Stimulated activated effector memory CD8-positive, alpha-beta T cell treated with anti-CD3 and anti-CD28 coated beads, Interleukin-12 subunit alpha, Interleukin-12 subunit beta, amount 100 ng/mL, for 72 hours (primary cell): ENCODE data around the gene RPL38.
A peak's percentile ranks its signal among the peaks of the same experiment; 100 is the strongest.
"Not testable (repeated sequence)": the region's sequence is repeated elsewhere in the genome, so short reads cannot be mapped to it uniquely, and the experiment has no call there.

Experiments used
- ATAC-seq: fragments of 150-1000 bp; cut with Tn5 transposase; 2 replicates; pipeline ENCODE4 v1.10.0; 2021
- DNase-seq, 2 donors: peaks; one replicate each; pipeline ENCODE4 v3.0.0; 2021 to 2022; ENCODE audit warnings: low spot score in 2 of 2
- H3K27ac Mint-ChIP-seq: one replicate; pipeline ENCODE4 v1.8.0; 2022; ENCODE audit warnings: mild to moderate bottlenecking, mixed read lengths
- H3K36me3 Mint-ChIP-seq: one replicate; pipeline ENCODE4 v1.8.0; 2022; ENCODE audit warnings: mild to moderate bottlenecking, mixed read lengths
- H3K4me1 Mint-ChIP-seq: one replicate; pipeline ENCODE4 v1.8.0; 2022; ENCODE audit warnings: mixed read lengths
- H3K4me3 Mint-ChIP-seq: one replicate; pipeline ENCODE4 v1.8.0; 2022; ENCODE audit warnings: mild to moderate bottlenecking, mixed read lengths
- H3K9me3 Mint-ChIP-seq: one replicate; pipeline ENCODE4 v1.8.0; 2022; ENCODE audit warnings: mixed read lengths

Gene RPL38

GRCh38 chr17:74176546-74177001 is 26.9 kb upstream of the RPL38 start:
- Mint-ChIP-seq H3K4me3 (no peak overlapping the region), H3K4me1 (no peaks in the 10 kb centered on the region), H3K9me3 (no peaks in the 10 kb centered on the region), H3K36me3 (no peaks in the 10 kb centered on the region), H3K27ac (no peak overlapping the region)
- peak; percentile 20 to 63 for DNase-seq
- ATAC-seq = peak; percentile 60

DNA sequence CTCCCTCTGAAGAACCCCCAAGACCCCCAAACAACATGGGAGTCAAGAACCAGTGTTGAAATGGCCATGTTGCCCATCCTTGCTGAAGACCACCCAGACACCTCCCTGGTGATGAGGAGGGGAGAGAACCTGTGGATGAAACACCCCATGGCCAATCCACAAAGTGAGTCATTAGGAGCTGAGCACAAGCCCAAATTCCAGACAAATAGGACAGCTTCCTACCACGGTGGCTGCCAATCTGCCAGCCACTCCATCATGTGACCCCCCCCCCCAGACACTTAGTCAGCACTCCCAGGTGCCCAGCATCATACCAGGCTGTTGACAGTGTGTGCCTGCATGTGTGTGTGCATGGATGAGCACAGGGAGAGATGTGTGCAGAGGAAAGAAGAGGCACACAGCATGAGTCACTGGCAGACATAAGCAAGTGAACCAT is 26.4 kb upstream of the RPL38 start:
- H3K9me3 Mint-ChIP-seq = no peaks in the 10 kb centered on the region
- DNase-seq = no peak
- H3K4me3 Mint-ChIP-seq = no peak overlapping the region
- ATAC-seq = no peak
- H3K4me1 Mint-ChIP-seq = no peaks in the 10 kb centered on the region
- H3K27ac Mint-ChIP-seq = no peak overlapping the region
- H3K36me3 Mint-ChIP-seq = no peaks in the 10 kb centered on the region

DNA sequence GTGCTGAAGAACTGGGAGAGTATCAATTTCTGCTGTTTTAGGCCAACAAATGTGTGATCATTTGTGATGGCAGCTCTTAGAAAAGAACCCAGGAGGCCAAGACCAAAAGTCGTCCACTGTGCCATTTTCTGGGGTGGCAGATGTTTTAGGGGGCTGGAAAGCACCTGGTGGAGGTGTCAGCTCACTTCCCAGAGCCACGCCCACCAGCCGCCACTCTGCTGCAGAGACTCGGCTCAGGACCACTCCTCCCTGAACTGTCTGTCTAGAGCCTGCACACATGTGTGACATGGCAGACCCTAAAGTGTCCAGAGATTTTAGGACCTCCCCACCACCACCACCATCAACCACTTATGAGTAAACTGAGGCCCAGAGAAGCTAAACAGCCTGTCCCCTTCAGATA is 23.9 kb upstream of the RPL38 start:
- no peaks in the 10 kb centered on the region for H3K4me1 Mint-ChIP-seq

DNA sequence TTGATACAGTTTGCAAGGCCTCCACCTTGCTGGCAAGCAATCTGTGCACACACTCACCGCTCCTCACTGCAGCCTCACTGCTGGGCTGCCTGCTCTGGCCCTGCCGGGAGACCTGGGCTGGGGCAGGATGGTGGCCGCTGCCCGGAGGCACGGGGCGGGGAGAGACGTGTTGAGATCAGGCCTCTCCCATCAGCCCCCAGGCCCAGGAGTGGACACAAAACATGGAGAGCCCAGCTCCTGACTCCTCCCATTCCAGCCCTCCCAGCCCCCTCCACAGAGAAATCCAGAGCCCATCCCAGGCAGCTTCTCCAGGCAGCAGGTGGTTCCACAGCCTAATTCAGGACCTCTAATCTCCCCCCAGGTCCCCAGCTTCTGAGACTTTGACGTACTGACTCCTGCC is 23.1 kb upstream of the RPL38 start:
- H3K36me3 Mint-ChIP-seq = no peaks in the 10 kb centered on the region

More for the DNA sequence above, 23.9 kb upstream of the RPL38 start:
- no peaks in the 10 kb centered on the region for H3K36me3 Mint-ChIP-seq
- no peaks in the 10 kb centered on the region for H3K9me3 Mint-ChIP-seq
- H3K4me3 Mint-ChIP-seq = no peak overlapping the region
- no peak for ATAC-seq
- no peak for DNase-seq
- no peak overlapping the region for H3K27ac Mint-ChIP-seq

DNA sequence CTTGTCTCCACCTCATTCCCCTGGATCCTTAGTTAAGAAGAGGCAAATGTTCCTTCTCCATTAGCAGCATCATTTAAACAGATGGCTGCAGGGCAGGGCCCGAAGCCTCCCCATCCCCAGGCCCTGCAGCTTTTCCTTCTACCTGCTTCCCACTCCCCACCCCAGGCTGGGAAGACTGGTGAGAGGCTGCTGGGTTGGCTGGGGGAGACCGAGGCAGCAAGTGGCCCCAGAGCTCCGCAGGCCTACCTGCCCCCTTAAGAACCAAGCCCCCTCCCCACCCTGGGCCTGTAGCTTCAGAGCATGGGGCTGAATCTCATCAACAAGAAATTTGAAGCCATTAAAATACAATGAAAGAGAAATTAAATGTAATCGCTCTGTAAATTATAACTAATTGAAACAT is 22.1 kb upstream of the RPL38 start:
- H3K4me3 Mint-ChIP-seq = no peak overlapping the region
- no peaks in the 10 kb centered on the region for H3K36me3 Mint-ChIP-seq
- no peak for ATAC-seq
- H3K4me1 Mint-ChIP-seq = no peaks in the 10 kb centered on the region
- no peak overlapping the region for H3K27ac Mint-ChIP-seq
- no peak for DNase-seq
- no peaks in the 10 kb centered on the region for H3K9me3 Mint-ChIP-seq

More for the DNA sequence above, 23.1 kb upstream of the RPL38 start:
- no peak overlapping the region for H3K4me3 Mint-ChIP-seq
- ATAC-seq = no peak
- no peaks in the 10 kb centered on the region for H3K4me1 Mint-ChIP-seq
- H3K27ac Mint-ChIP-seq = no peak overlapping the region
- H3K9me3 Mint-ChIP-seq = no peaks in the 10 kb centered on the region
- no peak for DNase-seq

GRCh38 chr17:74182041-74182723 is 21.3 kb upstream of the RPL38 start:
- ATAC-seq = no peak
- H3K36me3 Mint-ChIP-seq = no peaks in the 10 kb centered on the region

DNA sequence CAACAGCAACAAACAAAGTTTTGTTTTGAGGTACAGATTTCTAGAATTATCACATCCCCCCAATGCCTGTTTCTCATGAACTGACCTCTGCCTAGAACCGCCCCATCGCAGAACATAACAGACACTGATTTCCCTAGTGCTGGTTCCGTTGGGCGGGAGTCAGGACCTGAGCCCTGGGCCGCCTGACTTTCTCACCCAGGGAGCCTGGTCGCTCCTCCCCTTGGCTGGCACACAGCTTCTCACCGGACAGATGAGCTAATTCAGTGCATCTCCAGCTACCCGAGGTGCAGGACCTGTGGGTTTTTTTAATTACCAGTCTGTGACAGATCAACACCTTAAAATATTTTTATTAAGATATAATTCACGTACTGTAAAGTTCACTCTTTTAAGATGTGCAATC is 20.1 kb upstream of the RPL38 start:
- Mint-ChIP-seq H3K9me3 (no peaks in the 10 kb centered on the region), H3K36me3 (no peaks in the 10 kb centered on the region), H3K4me1 (no peaks in the 10 kb centered on the region), H3K27ac (no peak overlapping the region), H3K4me3 (no peak overlapping the region)
- DNase-seq = no peak
- ATAC-seq = no peak

More at GRCh38 chr17:74182041-74182723, 21.3 kb upstream of the RPL38 start:
- DNase-seq = no peak
- Mint-ChIP-seq H3K27ac (no peak overlapping the region), H3K9me3 (no peaks in the 10 kb centered on the region), H3K4me1 (no peaks in the 10 kb centered on the region), H3K4me3 (no peak overlapping the region)

DNA sequence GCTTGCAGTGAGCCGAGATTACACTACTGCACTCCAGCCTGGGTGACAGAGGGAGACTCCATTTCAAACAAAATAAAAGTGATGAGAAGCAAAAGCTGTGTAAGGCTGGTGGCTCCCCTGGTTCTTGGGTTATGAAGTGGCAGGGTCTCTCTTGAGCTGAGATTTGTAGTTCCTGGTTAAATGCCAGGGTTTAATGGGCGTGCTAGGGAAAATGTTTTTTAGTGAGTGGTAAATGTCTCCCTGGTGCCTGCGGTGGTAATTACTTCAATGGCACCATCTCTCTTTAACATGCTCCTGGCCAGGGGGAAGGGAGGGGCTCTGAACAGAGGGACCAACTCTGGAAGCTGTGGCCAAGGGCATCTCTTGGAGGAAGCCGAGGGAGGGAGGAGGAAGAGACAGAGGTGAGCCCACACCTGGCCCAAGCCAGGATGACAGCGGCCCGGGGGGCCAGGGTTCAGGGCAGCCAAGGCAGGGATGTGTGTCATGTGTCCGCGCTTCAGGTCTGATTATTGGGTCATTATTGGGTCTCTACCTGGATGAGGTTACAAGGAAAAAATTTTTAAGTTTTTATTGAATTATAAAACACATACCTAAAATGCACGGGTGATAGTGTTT is 17.8 kb upstream of the RPL38 start:
- H3K27ac Mint-ChIP-seq = no peak overlapping the region
- no peak overlapping the region for H3K4me3 Mint-ChIP-seq
- H3K9me3 Mint-ChIP-seq = no peaks in the 10 kb centered on the region
- H3K4me1 Mint-ChIP-seq = no peaks in the 10 kb centered on the region
- no peak for DNase-seq
- no peak for ATAC-seq
- H3K36me3 Mint-ChIP-seq = no peaks in the 10 kb centered on the region

- no peak for ATAC-seq
- Mint-ChIP-seq H3K4me3 (no peak overlapping the region), H3K9me3 (no peaks in the 10 kb centered on the region), H3K4me1 (no peaks in the 10 kb centered on the region), H3K36me3 (no peaks in the 10 kb centered on the region), H3K27ac (no peak overlapping the region)
- no peak for DNase-seq
These were observed 17.0 kb upstream of the RPL38 start for GRCh38 chr17:74186498-74186897.

- no peak for ATAC-seq
- no peaks in the 10 kb centered on the region for H3K36me3 Mint-ChIP-seq
- no peak for DNase-seq
- no peaks in the 10 kb centered on the region for H3K9me3 Mint-ChIP-seq
- H3K4me1 Mint-ChIP-seq = no peaks in the 10 kb centered on the region
- H3K4me3 Mint-ChIP-seq = no peak overlapping the region
- no peak overlapping the region for H3K27ac Mint-ChIP-seq
These were observed 15.7 kb upstream of the RPL38 start for GRCh38 chr17:74187761-74188160.

DNA sequence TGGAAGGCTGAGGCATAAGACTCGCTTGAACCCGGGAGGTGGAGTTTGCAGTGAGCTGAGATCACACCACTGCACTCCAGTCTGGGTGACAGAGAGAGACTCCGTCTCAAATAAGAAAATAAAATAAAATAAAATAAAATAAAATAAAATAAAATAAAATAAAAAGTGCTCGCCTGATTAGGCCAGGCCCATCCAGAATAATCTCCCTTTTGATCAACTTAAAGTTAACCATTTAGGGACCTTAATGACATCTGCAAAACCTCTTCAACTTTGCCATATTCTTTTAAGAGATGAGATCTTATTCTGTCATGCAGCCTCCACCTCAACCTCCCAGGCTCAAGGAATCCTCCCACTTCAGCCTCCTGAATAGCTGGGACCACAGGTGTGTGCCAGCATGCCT is 14.8 kb upstream of the RPL38 start:
- ATAC-seq, H3K4me1 Mint-ChIP-seq, H3K4me3 Mint-ChIP-seq, H3K9me3 Mint-ChIP-seq, H3K36me3 Mint-ChIP-seq, DNase-seq, H3K27ac Mint-ChIP-seq: not testable (repeated sequence)

GRCh38 chr17:74190154-74190553 is 13.3 kb upstream of the RPL38 start:
- H3K4me3 Mint-ChIP-seq = no peak overlapping the region
- H3K36me3 Mint-ChIP-seq = no peaks in the 10 kb centered on the region
- no peaks in the 10 kb centered on the region for H3K4me1 Mint-ChIP-seq
- ATAC-seq = peak; percentile 80
- no peaks in the 10 kb centered on the region for H3K9me3 Mint-ChIP-seq
- H3K27ac Mint-ChIP-seq = no peak overlapping the region
- DNase-seq = no peak

DNA sequence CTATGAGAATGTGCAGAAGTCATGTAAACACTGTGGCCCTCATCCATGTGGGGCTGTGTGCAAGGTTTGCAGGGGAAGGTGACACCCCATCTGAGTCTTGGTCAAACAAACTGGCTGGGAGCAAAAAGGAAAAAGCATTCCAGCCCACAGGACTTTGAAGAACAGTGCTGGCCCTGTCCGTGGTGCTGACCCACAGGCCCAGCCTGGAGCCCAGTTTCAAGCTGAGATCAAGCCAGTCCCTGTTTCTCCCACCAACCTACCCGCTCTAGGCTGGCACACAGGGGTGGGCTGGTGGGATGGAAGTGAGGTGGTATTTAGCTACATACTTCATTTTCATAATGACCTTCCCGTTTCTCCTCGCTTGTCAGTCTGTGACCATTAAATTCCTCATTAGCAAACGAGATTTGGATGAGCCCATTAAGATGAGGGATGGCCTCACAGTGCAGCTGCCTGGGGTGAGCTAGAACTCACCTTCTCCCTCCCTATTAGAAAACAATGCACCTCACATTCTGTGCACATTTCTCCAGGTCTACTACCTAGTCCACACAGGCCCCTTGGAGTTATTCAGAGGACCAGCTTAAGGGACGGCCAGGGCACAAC is 12.6 kb upstream of the RPL38 start:
- Mint-ChIP-seq H3K4me3 (no peak overlapping the region), H3K9me3 (no peaks in the 10 kb centered on the region), H3K4me1 (no peaks in the 10 kb centered on the region), H3K36me3 (no peaks in the 10 kb centered on the region), H3K27ac (no peak overlapping the region)
- no peak for DNase-seq
- no peak for ATAC-seq

DNA sequence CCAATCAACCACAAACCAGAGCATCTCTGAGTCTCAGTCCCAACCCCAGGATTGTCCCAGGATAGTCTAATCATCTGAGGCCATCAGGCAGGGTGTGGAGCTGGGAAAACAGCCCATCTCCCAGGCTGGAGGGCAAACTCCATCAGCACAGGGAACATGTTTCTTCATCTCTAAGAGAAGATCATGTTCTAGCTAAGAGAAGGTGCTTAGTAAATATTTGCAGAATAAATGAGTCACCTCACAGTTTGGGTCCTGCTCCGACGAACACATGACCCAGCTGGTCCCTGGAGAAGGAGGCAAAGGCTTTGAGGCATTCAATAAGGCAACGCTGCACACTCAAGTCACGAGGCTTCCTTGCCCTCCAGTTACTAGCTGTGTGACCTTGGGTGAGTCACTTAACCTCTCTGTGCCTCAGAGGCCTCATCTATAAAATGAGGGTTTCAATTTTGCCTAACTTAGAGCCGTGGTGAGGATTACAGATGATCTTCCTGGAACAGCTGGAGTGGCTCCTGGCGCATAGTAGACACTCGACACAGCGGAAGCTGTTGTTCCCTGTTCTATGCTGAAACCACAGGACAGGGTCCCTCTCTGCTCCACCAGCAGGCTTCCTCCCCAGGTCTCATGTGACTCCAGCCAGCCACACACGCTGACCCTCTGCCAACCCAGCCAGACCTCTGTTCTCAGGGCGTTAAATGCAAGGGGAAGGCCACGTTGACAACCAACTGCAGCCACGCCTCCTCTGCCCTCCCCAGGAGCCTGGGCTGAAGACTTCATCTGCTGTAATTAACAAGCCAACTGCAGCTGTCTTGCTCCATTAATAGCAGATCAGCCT is 10.3 kb upstream of the RPL38 start:
- H3K27ac Mint-ChIP-seq = no peak overlapping the region
- H3K9me3 Mint-ChIP-seq = no peaks in the 10 kb centered on the region
- no peak for ATAC-seq
- no peaks in the 10 kb centered on the region for H3K36me3 Mint-ChIP-seq
- H3K4me3 Mint-ChIP-seq = no peak overlapping the region
- H3K4me1 Mint-ChIP-seq = no peaks in the 10 kb centered on the region
- DNase-seq = no peak

DNA sequence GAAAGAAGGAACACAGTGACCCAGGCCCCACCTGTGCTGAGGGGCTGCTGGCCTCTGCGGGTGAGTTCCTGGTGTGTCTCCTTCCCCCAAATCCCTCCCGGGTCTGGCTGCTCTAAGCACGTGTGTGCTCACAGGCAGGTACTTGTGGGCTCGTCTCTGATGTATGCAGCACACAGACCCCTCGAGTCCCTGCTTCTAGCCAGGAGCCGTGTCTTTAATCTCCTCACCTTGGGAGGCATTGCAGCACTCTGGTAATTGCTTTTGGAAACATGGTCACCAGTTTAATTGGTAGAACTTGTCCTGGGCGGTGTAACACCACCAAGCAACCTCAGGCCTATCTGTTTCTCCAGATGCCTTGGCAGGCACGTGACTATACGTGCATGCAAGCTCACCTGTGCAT is 8.8 kb upstream of the RPL38 start:
- H3K4me3 Mint-ChIP-seq = no peak overlapping the region
- no peak overlapping the region for H3K27ac Mint-ChIP-seq

More for the DNA sequence above, 8.8 kb upstream of the RPL38 start:
- no peak for ATAC-seq
- DNase-seq = no peak
- H3K36me3 Mint-ChIP-seq = no peaks in the 10 kb centered on the region
- H3K4me1 Mint-ChIP-seq = peaks cover 3% of the 10 kb centered on the region
- no peaks in the 10 kb centered on the region for H3K9me3 Mint-ChIP-seq
